HG02840 (cell line): Measurements from ENCODE around the gene C12orf60.
"Not testable (repeated sequence)": the region's sequence is repeated elsewhere in the genome, so short reads cannot be mapped to it uniquely, and the experiment has no call there.

Experiments used
- ATAC-seq: cut with Tn5 transposase; IDR thresholded peaks from one replicate; pipeline ENCODE4 v1.9.1; 2021; ENCODE audit warnings: mild to moderate bottlenecking, moderate library complexity, moderate number of reproducible peaks; ENCODE audit not compliant: unreplicated experiment, low FRiP score

The C12orf60 gene

GRCh38 chr12:14803011-14803829, at the start of gene C12orf60, which contains the start of gene WBP11:
Gene C12orf60 (plus strand): TSS chr12:14803670. CDS start chr12:14822936, 19,266 bp downstream.
Gene WBP11 (minus strand): TSS chr12:14803478. CDS start chr12:14801383, 2,095 bp downstream.
- peak; percentile 100 for ATAC-seq

GRCh38 chr12:14756334-14757143, 46.9 kb upstream of the C12orf60 start:
- ATAC-seq: no peak

- ATAC-seq: not testable (repeated sequence)
Observed at GRCh38 chr12:14759711-14760280, 43.7 kb upstream of the C12orf60 start.

- no peak for ATAC-seq
Observed at GRCh38 chr12:14765398-14765797, 38.1 kb upstream of the C12orf60 start.

- not testable (repeated sequence) for ATAC-seq
Observed at GRCh38 chr12:14766020-14766419, 37.5 kb upstream of the C12orf60 start.

GRCh38 chr12:14766649-14767215, 36.7 kb upstream of the C12orf60 start:
- no peak for ATAC-seq

GRCh38 chr12:14767617-14768016, 35.9 kb upstream of the C12orf60 start:
- ATAC-seq: no peak

GRCh38 chr12:14768823-14769405, 34.6 kb upstream of the C12orf60 start:
- no peak for ATAC-seq

- ATAC-seq: peak; percentile 2
Observed at GRCh38 chr12:14769466-14769968, 34.0 kb upstream of the C12orf60 start.

GRCh38 chr12:14769969-14770495, 33.4 kb upstream of the C12orf60 start:
- peak; percentile 39 for ATAC-seq

- peak; percentile 23 for ATAC-seq
Observed at GRCh38 chr12:14770496-14771461, 32.7 kb upstream of the C12orf60 start.

- no peak for ATAC-seq
Observed at GRCh38 chr12:14771651-14772137, 31.8 kb upstream of the C12orf60 start.

GRCh38 chr12:14772946-14773345, 30.5 kb upstream of the C12orf60 start:
- no peak for ATAC-seq

GRCh38 chr12:14773685-14774073, 29.8 kb upstream of the C12orf60 start:
- peak; percentile 22 for ATAC-seq

- peak; percentile 52 for ATAC-seq
Observed at GRCh38 chr12:14774074-14774905, 29.2 kb upstream of the C12orf60 start.

GRCh38 chr12:14774906-14775635, 28.4 kb upstream of the C12orf60 start:
- ATAC-seq: no peak

- no peak for ATAC-seq
Observed at GRCh38 chr12:14775636-14775980, 27.9 kb upstream of the C12orf60 start.
